WERI-Rb-1 (cell line): ENCODE data around the gene IRAK3.

Source experiments
- DNase-seq: peaks from one replicate; pipeline ENCODE4 v3.0.0-alpha.2; 2020
- H3K27ac ChIP-seq: fragments of 250-450 bp; sonication (Bioruptor Pico); 2 replicates; pipeline ENCODE4 v1.5.1; 2020; ENCODE audit warnings: mild to moderate bottlenecking, moderate library complexity
- H3K27me3 ChIP-seq: fragments of 250-450 bp; sonication (Bioruptor Pico); 2 replicates; pipeline ENCODE4 v1.5.1; 2021; ENCODE audit warnings: mild to moderate bottlenecking, low read depth, moderate library complexity; ENCODE audit not compliant: insufficient read depth, severe bottlenecking
- H3K36me3 ChIP-seq: fragments of 250-450 bp; sonication (Bioruptor Pico); 2 replicates; pipeline ENCODE4 v1.5.1; 2020; ENCODE audit warnings: mild to moderate bottlenecking, moderate library complexity
- H3K4me3 ChIP-seq: 2 replicates; pipeline ENCODE4 v1.5.1; 2011; ENCODE audit warnings: low read depth, mild to moderate bottlenecking, control low read depth, low read length
- H3K9me3 ChIP-seq: fragments of 250-450 bp; sonication (Bioruptor Pico); 2 replicates; pipeline ENCODE4 v1.5.1; 2021; ENCODE audit warnings: mild to moderate bottlenecking, moderate library complexity; ENCODE audit not compliant: severe bottlenecking
- TF ChIP-seq, protein P1 (sequence below): IDR thresholded peaks from 2 replicates; pipeline ENCODE4 v1.5.1; 2011; ENCODE audit warnings: low read depth, mild to moderate bottlenecking, control low read depth, inconsistent platforms, low read length

IRAK3 gene

DNA sequence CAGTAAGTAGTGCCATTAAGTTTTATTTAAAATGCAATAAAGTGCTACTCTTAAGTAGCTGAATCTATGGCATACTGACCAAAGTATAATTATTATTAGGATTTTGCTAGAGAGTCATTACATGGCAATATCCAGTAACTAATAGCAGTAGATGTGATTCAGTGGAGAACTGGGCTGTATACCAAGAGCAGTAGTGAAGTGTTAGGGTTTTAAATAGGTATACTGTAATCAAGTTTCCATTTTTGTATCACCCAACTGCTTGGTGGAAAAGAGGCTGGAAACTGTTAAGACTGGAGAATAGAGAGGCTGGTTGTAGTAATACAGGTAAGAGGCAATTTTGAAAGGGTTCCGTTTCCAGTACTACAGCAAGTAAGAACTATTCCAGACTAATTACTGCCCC is 45.1 kb upstream of the IRAK3 start:
- DNase-seq, result no peak
- TF ChIP-seq, protein P1, sequence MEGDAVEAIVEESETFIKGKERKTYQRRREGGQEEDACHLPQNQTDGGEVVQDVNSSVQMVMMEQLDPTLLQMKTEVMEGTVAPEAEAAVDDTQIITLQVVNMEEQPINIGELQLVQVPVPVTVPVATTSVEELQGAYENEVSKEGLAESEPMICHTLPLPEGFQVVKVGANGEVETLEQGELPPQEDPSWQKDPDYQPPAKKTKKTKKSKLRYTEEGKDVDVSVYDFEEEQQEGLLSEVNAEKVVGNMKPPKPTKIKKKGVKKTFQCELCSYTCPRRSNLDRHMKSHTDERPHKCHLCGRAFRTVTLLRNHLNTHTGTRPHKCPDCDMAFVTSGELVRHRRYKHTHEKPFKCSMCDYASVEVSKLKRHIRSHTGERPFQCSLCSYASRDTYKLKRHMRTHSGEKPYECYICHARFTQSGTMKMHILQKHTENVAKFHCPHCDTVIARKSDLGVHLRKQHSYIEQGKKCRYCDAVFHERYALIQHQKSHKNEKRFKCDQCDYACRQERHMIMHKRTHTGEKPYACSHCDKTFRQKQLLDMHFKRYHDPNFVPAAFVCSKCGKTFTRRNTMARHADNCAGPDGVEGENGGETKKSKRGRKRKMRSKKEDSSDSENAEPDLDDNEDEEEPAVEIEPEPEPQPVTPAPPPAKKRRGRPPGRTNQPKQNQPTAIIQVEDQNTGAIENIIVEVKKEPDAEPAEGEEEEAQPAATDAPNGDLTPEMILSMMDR, result no peak
- peaks cover 5% of the 10 kb centered on the region for H3K9me3 ChIP-seq
- no peaks in the 10 kb centered on the region; the same call in 1 of the 2 replicates for H3K36me3 ChIP-seq
- H3K4me3 ChIP-seq, result no peak overlapping the region
- no peak overlapping the region for H3K27ac ChIP-seq
- no peaks in the 10 kb centered on the region for H3K27me3 ChIP-seq

DNA sequence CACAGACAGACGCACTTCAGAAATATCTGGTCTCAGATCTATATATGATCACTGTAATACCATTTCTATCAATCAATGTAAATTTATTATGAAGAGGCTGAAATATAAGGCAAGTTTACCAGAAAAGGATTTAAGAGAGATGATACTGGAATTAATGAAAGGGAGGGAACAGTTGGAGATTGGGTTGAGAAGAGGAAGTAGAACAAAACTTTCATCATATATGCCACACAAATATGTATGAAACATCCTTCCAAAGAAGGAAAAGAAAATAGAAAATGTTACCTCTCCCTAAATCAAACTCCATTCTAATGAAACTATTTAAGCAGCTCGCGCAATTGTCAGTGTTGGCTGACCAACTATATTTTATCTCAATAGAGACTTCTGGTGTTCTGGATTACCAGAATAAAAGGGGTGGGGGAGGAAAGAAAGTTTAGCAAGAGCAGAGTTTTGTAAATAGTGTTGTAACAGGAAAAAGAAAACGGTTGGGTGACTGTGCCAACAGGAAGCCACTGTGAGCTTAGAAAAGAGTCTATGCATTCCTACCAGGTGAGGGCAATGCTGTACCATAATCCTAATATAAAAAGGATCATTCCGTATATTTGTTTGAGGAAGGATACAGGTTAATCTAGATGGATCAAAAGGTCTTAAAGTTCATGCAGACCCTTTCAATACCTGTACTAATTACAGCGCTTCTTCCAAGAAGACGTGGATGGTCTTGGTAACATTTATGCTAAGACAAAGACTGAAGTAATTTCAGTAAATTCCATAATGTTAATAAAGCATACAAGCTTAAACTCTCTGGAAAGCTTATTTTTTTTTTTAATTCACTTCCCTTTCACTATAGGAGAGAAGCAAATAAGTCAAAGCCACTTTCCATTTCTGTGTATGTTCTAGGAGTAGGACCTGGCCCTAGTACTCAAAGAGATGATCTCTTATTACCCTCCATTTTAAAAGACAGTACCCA is 43.9 kb upstream of the IRAK3 start:
- TF ChIP-seq, protein P1, result peak; percentile 52
- H3K27ac ChIP-seq, result no peak overlapping the region
- no peak for DNase-seq
- H3K27me3 ChIP-seq, result no peaks in the 10 kb centered on the region
- no peaks in the 10 kb centered on the region for H3K36me3 ChIP-seq
- H3K9me3 ChIP-seq, result peaks cover under 1% of the 10 kb centered on the region
- H3K4me3 ChIP-seq, result no peak overlapping the region

DNA sequence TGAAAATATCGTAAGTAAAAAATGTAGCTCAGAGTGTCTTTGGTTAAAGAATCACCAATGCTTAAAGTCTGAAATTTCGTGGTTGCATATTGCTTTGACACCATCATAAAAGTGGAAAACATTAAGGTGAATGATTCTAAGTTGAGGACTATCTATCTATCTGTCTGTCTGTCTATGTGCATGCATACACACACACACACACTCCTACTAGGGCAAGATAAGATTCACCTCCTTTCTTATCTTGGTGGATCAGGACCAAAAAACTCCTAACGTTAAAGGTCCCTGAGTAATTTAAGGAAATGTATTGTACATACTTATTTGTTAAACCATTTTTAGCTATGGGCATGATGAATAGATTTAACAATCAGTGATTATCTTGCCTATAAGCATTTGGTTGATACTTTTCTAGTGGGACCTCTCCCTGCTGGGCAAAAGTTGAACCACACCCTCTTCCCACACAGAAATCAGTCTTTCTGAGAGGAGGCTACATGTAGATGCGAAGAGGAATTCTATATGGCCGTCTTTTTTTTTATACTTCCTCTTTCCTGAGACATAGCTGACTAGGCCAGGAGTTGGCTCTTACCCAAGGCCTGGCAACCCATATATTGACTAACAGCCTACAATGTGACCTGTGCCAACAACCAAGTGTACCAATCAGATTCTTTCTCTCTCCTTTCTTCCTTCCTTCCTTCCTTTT is 39.2 kb upstream of the IRAK3 start:
- no peak overlapping the region for H3K27ac ChIP-seq
- H3K27me3 ChIP-seq, result no peaks in the 10 kb centered on the region
- H3K9me3 ChIP-seq, result no peaks in the 10 kb centered on the region
- H3K36me3 ChIP-seq, result no peaks in the 10 kb centered on the region
- DNase-seq, result no peak
- TF ChIP-seq, protein P1, result no peak
- H3K4me3 ChIP-seq, result no peak overlapping the region

DNA sequence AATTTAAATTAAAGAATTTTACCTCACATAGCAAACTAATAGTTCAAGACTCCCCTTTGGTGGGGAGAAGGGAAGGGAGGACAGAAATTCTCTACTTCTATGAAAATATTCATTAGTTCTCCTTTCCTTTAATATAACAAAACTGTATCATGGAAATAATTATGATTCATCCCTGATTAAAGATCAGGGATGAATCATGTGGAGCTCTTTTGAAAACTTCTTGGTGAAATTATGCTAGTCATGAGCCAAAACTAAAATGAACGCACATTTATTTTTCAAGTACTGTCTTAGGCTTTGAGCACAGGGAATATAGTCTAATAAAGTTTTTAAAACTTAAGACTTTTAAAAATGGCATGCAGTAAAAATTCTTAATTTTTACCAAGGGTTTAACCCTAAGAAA is 36.3 kb upstream of the IRAK3 start:
- H3K36me3 ChIP-seq, result no peaks in the 10 kb centered on the region
- H3K9me3 ChIP-seq, result no peaks in the 10 kb centered on the region
- H3K4me3 ChIP-seq, result no peak overlapping the region
- TF ChIP-seq, protein P1, result no peak
- no peaks in the 10 kb centered on the region for H3K27me3 ChIP-seq
- H3K27ac ChIP-seq, result no peak overlapping the region
- no peak for DNase-seq

DNA sequence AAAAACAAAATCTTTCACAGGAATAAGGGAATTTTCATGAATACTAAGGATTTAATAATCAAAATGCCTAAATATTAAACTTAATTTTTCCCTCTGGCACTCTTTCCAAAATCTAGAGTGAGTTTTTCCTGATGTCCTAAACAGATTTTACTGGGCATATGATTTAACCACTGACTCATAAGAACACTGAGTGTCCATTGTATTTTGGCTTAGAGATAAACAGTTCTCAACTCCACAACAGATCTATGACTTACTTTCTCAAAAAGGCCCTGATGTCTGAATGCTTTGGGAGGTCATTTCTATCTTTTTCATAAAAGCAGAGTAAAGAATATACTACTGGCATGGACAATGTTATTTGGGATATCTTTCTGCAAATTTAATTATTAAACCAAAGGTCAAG is 34.2 kb upstream of the IRAK3 start:
- TF ChIP-seq, protein P1, result no peak
- no peak overlapping the region for H3K4me3 ChIP-seq
- no peak overlapping the region for H3K27ac ChIP-seq
- H3K9me3 ChIP-seq, result no peaks in the 10 kb centered on the region
- no peaks in the 10 kb centered on the region for H3K27me3 ChIP-seq
- DNase-seq, result no peak
- no peaks in the 10 kb centered on the region for H3K36me3 ChIP-seq
